Left cardiac atrium (tissue), 4 donors: ENCODE measurements around the gene GPC3. TPM values are rescaled to one million over a fixed set of nuclear protein-coding genes. Genes with fewer than 3 reads are reported as not detected.
"Not testable (repeated sequence)": the region's sequence is repeated elsewhere in the genome, so short reads cannot be mapped to it uniquely, and the experiment has no call there.

ENCODE experiments used
- ATAC-seq, 2 donors: fragments of 200-7000 bp; cut with Tn5 transposase; one replicate each; pipeline ENCODE4 v1.9.1; 2020; ENCODE audit warnings: mild to moderate bottlenecking in 2 of 2, moderate library complexity in 2 of 2
- DNase-seq: peaks from one replicate; pipeline ENCODE4 v3.0.0-alpha.2; 2020
- intact Hi-C, 2 donors: fragments of 100-400 bp; cut with DNase I; formaldehyde crosslinking; loops; one replicate each; pipeline versions ENCODE4 v1.14.1 to v1.15.1; 2022 to 2023
- total RNA-seq, 2 donors: library from RNA; stranded (reverse); fragmentation: NEBNext Ultra II Directional; extraction: Animal tissue kit (Norgen Biotek cat#: 25700); gene quantifications; one replicate each; pipeline ENCODE4 v1.2.1, GENCODE V29; 2021
- donor health status: DM: no; HTN: yes; CAD: no.
- donor health status: DM: no; HTN: yes; CAD: no; lungs with severe emphysema.
- donor health status: DM: yes; HTN: yes; CAD: no.
- donor health status: Dilated cardiomyopathy.

Gene GPC3
- total RNA-seq, 2 donors from 2014 or later, result 8.3 to 15.0 TPM

DNA sequence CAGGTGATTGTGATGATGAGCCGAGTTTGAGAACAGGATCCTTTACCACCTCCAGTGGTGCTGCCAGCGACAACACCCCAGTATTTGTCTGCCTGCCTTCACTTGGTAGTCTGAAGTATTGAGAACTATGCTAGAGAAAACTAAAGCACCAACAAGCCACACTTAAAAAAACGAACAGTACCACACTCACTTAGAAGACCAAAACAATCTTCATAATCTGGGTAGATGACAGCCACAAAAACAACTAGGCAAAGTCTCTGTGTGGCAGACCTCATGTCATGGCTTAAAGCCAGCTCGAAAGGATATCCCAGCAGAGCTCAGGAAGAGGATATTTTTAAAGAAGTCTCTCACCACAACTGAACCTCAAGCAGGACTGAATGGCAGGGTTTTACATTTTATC, 236.0 kb downstream of the GPC3 start:
- intact Hi-C loops, result no loop called here
- no peak for ATAC-seq

DNA sequence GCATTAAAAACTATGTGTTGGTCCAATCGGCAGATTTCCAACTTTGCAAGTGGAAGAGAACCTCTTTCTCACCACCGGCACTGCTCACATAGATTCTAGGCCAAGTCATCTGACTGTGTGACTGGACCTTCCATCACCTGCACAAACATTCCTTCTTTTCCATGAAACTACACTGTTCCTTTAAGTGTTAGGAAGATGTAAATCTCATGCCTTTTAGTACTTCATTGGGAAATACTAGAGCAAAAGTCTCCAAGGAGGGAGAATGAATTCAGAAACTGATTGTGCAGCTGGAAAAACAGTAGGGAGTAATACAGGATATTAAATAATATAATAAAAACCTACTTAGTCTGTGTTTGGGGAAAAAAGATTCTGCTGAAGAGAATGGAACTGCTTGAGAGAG, 238.2 kb downstream of the GPC3 start:
- intact Hi-C loops, result no loop called here
- no peak for DNase-seq
- ATAC-seq, result no peak

More for the DNA sequence above, 236.0 kb downstream of the GPC3 start:
- DNase-seq, result no peak

DNA sequence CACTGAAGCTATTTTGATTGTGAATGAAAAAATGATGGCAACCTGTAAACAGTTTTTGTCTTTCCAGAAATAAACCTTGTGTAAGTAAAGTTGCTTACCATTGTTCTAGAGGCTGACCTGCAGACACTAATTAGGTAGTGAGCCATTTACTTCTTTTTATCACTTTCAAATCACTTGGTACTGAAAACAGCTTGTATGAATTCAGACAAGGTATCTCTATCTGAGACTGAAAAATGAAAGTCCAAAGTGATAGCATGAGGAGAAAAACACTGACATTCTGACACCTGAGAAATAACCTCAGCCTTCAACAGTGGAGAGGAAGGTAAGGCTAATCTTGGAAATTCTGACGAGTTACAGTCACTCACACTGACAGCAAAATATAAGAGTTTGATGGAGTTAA, 238.8 kb downstream of the GPC3 start:
- DNase-seq (no peak), ATAC-seq (no peak)

DNA sequence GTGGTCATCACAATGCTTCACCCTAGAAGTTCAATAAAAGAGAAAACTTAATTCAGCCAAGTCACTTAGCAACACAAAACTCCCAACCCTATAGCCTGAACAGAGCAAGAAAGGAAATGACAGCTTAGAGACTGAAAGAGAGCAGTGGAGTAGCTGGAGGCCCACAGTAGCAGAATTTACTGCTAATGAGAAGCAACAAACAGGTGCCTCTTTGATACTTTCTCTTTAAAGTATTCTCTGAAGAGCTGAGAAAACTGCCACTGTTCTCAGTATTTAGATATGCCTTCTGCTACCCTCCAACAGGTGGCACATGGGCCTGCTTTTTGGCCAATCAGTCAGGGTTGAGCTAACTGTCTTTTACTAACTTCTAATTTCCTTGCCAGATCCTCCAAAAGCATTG, 240.0 kb downstream of the GPC3 start:
- no peak for ATAC-seq
- intact Hi-C loops, result no loop called here
- no peak for DNase-seq

More for the DNA sequence above, 238.8 kb downstream of the GPC3 start:
- intact Hi-C loops, result no loop called here

DNA sequence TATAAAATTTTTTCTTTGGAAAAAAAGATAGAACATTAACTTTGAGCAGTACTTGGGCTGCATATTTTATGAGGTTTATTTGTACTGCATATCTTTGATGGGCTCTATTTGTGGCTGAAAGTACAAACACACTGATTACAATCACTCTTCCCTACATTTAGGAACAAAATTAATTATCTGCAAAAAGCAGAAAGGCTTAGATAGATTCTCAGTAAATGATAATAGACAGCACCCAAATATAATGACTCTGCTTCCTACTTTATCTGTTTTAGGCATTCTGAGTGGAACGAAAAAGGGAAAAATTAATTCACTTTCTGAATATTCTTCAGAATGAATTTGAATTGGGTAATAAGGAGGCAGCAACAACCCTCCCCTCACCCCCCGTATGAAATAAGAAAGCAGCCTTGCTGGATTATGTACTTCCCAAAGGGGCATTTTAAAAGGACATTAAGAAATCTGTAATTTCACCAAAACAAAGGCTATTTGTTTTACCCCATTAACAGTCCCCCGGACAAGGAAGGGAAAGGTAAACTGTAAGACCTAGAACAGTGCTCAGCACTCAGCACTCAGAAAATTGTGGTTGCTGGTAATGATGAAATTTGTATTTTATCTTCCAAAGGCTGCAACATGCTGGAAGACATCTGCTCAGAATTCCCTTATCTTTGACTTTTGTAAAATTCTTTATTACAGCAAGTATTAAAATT, 242.6 kb downstream of the GPC3 start:
- DNase-seq, result no peak
- intact Hi-C loops, result no loop called here
- ATAC-seq, result no peak

DNA sequence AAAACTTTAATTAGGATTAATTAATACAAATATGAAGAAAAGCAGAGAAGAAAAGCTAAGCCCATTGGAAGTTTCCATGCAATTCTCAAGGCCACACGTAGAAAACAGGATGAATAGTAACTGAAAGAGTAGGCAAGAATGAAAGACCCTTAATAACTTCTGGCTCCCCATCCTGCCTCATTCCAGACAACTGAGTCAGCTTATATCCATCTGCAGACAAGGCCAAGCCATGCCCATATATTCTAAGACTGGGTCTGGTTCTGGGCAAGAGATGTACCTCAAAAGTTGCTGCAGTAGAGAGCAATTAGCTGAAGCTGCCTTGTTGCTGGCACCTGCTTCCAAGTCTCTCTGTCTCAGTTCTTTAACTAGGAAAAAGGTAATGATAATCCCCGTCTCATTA, 244.1 kb downstream of the GPC3 start:
- ATAC-seq (no peak), DNase-seq (no peak)
- intact Hi-C loops, result no loop called here

DNA sequence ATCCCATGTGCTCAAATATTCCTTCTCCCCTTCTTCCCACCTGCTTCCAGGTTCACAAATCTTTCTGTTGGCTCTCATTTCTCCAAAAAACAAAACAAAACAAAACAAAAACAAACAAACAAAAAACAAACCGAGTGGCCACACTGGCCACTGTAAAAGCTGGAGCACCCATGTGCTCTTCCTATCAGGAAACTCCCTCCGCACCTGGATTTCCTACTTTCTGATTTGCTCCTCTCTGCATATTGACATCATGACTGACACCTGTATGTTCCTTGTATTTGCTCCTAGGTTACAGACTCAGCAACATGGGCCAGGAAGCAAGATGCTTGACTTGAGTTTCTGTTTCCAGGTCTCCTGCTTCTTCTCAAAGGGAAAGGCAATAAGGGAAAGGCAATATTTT, 258.8 kb downstream of the GPC3 start:
- DNase-seq (no peak), ATAC-seq (no peak)
- intact Hi-C loops, result no loop called here

DNA sequence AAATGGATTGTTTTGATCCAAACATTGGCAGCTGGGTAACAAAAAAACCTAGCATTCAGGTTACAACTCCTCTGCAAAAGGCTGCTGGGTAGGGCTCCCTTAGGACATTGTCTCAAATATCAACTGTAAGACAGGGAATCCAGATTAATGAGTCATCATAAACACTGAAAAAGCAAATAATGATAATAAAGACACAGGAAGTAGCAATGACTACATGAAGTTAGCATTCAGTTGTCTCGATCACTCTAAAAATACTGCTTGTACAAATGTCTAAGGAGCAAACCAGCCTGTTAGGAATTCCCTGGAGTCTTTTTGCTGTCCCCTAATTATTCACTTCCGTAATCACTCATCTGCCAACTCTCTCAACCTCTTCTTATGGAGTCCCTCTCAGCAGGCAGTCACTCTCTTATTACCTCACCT, 259.2 kb downstream of the GPC3 start:
- ATAC-seq, result no peak
- DNase-seq, result no peak
- intact Hi-C loops, result no loop called here

DNA sequence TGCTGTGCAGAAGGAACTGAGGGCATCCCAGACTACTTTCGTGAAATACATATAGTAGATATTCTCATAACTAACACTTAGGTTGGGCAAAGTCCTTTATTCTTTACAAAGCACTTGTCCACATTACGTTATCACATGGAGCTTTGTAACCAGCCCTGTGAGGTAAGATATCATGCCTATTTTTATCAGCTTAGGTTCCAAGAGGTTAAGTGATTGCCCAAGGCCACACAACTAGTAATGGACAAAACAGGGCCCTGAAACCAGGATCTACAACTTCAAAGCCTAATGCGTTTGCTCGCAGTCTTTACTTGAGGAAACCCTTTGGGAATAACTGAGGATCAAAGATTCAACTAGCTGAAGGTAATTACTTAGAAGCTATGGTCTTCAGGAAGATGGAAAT, 261.5 kb downstream of the GPC3 start:
- ATAC-seq (no peak), DNase-seq (no peak)
- intact Hi-C loops, result no loop called here

DNA sequence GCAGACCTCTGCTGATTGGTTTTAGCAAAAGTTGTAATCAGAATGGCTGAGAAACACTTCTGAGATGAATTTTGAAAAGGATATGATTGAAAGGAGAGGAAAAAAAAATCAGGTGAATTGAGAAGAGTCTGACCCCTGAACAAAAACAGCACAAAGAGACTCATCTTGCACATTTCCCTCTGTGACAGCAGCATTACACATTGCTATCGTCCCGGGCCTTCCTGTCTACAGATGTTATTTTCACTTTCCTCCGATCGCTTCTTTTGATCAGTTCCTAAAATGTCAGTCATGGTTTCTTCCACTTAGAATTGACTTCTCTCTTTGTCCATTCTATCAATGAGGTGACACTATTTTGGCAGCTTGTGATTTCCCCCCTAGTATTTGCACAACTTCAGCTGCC, 262.6 kb downstream of the GPC3 start:
- ATAC-seq (no peak), DNase-seq (no peak)
- intact Hi-C loops, result no loop called here

DNA sequence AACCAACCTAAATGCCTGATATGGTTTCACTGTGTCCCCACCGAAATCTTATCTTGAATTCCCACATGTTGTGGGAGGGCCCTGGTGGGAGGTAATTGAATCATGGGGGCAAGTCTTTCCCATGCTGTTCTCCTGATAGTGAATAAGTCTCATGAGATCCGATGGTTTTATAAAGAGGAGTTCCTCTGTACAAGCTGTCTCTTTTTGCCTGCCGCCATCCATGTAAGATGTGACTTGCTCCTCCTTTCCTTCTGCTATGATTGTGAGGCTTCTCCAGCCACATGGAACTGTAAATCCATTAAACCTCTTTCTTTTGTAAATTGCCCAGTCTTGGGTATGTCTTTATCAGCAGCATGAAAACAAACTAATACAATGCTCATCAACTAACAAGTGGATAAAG, 265.1 kb downstream of the GPC3 start:
- DNase-seq, ATAC-seq, intact Hi-C loops: not testable (repeated sequence)

DNA sequence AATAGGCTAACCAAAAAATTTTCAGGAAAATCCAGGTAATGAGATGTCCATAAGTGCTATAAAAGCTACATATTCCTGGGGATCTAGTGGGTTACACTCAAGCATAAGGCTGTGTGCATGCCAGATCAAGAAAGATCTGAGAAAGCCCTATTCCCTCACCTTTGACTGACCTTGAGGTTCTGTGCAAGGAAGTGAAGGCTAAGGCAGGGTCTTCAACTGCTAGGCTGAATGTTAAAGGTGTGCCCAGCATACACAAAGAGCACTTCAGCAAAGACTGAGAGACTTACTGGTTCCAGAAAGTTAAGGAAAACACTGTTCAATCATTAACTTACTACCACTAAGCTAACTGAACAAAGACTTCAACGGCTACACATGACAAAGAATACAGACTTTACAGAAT, 269.7 kb downstream of the GPC3 start:
- DNase-seq (no peak), ATAC-seq (no peak)
- intact Hi-C loops, result no loop called here

DNA sequence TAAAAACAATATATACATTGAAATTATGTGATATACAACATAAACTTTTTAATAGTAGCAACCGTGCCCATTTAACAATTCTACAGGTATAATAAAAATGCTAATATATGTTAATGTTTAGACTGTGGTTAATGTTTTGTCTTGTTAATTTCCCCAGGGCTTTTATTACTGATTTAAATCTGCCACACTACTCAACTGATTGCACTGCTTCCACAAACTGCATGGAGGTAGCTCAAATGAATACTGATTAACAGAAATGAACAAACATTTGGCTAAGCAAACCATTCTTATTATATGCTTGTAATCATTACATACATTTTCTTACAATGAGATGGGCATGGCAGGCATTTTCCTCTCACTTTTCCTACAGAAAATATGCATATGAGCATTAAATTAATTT, 275.9 kb downstream of the GPC3 start:
- ATAC-seq (no peak), DNase-seq (no peak)
- intact Hi-C loops, result no loop called here

DNA sequence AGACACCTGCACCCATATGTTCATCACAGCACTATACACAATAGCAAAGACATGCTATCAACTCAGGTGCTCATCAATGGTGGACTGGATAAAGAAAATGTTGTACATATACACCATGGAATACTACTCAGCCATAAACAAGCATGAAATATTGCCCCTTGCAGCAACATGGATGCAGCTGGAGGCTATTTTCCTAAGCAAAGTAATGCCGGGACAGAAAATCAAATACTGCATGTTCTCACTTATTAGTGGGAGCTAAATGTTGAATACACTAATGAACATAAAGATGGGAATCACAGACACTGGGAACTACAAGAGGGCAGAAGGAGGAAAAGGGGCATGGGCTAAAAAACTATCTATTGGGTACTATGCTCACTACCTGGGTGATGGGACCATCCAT, 278.5 kb downstream of the GPC3 start:
- intact Hi-C loops, result no loop called here
- no peak for DNase-seq
- ATAC-seq, result no peak

DNA sequence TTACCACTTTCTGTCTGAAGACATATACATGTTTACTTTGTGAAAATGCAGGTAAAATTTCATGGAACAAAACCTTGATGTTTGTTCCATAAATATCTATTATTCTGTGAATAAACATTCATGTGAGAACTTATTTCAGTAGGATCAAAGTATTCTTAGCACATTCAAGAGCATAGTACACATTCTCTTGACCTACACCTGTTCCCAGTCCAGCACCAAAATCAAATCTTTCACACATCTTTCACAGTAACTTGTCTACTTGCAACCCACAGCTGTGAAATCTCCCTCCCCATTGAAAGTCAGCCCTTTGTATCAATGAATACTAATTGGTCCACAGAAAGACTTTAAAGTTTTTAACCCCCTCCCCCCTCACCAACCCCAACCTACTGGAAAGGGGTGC, 283.2 kb downstream of the GPC3 start:
- no peak for ATAC-seq
- DNase-seq, result no peak
- intact Hi-C loops, result no loop called here

DNA sequence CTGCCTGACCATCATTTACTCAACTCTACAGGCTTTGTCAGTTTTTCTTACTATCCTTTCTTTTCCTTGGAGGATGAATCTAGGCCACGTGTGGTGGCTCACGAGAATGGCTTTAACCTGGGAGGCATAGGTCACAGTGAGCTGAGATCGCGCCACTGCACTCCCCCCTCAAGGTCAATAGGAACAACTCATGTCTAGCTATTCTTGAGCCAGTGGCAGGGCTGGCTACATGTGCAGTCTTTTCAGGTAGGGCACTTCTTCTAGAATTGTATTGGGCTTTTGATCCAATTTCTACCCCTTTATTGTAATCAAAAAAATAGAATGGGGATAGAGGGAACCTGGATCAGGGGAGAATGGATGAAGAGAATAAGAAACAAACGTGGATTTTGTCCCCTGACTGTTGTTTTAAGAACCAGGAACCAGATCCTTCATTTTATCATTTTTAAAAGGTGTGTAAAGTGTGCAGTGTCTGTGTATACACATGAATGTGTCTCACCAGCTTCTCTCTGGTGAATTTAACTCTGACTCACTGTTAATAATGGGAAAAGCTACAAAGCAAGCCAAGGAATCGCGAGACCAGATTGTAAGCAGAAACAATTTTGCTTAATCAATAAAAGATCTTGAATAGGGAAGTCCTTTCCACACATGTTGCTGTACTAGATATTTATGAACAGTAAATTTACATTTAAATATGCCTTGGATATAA, 286.2 kb downstream of the GPC3 start:
- DNase-seq (no peak), ATAC-seq (no peak)
- intact Hi-C loops, result no loop called here

DNA sequence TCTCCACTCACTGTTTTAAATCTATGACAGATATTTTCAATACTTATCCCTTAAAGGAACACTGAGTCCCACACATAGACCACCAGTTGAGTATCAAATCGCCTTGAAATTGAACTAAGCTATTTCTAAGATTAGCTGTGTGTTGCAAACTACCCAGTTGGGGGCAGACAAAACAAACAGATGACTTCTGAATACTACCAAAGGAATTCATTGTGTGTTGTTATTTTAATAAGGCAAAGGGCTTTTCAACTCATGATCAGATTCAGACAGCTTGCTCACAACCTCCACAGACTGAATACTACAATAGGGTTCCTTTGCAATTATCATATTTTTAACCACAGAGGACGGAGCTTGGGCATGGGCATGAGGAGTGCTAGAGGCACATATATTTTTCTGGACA, 287.1 kb downstream of the GPC3 start:
- intact Hi-C loops, result no loop called here
- DNase-seq, result no peak
- peak in 1 of 2 donors; percentile 34 for ATAC-seq

DNA sequence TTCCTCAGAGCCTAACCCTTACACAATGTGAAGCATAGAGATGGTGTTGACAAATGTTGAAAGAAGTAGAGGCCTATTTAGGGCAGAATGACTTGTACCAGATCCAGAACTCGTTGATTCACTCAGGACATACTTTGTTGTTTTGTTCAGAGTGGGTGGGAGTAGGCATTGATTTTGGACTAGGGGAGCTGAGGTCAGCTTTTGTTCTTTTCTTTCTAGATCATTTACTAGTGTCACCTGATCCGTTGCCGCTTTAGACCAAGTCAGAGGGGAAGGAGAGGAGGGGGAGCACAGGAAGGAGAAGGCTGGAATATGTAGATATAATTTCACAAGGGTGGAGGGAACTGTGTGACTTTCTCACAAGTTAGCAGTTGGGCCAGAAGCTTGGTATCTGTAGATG, 287.7 kb downstream of the GPC3 start:
- no peak for DNase-seq
- no peak for ATAC-seq
- intact Hi-C loops, result no loop called here

DNA sequence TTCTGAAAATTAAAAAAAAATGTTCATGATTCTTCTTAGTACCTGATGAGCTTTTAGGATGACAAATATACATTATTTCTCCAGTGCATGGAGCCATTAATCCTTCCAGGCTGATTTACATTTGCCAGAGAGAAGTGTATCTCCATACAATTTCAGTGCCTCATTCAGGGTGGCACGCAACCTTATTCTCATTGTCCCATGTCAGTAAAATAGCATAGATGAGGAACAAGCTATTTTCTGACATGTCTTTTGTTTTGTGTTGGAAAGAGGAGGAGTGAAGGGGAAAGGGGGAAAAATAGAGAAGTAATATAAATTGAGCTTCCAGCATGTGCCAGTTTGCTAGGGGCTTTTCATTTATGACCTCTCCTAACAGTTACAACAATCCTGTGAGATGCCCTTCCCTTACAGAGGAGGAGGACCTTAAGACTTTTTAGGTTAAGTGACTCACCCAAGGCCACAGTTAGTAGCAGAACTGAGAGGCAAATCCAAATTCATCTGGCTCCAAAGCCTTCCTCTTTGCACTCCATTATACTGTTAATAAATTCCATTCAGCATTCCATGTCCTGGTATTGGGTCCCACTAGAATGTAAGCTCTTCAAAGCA, 295.3 kb downstream of the GPC3 start:
- ATAC-seq, result no peak
- intact Hi-C loops, result no loop called here
- no peak for DNase-seq

DNA sequence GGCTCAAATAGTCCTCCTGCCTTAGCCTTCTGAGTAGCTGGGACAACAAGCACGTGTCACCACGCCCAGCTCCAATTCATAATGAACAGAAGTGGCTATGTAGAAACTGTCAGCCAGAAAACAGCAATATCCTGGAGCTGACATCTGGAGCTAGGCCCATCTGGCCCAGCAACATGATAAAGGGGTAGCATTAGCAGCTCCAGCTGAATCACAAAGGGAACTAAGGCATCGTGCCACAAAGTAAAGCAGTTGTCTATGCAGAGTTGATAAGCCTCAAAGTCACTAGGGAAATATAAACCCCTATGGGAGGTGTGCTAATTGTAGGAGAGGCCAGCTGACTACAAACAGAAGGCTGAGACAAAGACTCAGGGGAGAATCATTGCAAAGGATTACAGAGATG, 299.6 kb downstream of the GPC3 start:
- no peak for DNase-seq
- ATAC-seq, result no peak
- intact Hi-C loops, result no loop called here

DNA sequence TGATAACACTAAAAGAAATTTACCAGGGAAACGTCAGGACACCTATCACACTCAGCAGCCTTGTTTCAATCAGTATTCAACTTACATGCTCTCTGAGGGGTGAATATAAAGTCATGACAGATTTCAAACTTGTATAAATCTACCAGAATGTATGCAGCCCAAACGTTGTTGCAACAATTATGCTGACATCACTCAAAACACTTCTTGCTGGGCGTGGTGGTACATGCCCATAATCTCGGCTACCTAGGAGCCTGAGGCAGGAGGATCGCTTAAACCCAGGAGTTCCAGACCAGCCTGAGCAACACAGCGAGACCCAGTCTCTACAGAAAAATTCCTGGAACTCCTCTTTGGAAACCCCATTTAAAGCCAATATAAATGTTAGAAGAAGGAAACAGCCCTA, 303.5 kb downstream of the GPC3 start:
- DNase-seq, result no peak
- intact Hi-C loops, result no loop called here
- no peak for ATAC-seq
